GM21447 (cell line): ENCODE measurements around the gene CLTCL1.

ENCODE experiments used
- ATAC-seq: cut with Tn5 transposase; IDR thresholded peaks from one replicate; pipeline ENCODE4 v1.9.1; 2021; ENCODE audit not compliant: unreplicated experiment

Gene CLTCL1

DNA sequence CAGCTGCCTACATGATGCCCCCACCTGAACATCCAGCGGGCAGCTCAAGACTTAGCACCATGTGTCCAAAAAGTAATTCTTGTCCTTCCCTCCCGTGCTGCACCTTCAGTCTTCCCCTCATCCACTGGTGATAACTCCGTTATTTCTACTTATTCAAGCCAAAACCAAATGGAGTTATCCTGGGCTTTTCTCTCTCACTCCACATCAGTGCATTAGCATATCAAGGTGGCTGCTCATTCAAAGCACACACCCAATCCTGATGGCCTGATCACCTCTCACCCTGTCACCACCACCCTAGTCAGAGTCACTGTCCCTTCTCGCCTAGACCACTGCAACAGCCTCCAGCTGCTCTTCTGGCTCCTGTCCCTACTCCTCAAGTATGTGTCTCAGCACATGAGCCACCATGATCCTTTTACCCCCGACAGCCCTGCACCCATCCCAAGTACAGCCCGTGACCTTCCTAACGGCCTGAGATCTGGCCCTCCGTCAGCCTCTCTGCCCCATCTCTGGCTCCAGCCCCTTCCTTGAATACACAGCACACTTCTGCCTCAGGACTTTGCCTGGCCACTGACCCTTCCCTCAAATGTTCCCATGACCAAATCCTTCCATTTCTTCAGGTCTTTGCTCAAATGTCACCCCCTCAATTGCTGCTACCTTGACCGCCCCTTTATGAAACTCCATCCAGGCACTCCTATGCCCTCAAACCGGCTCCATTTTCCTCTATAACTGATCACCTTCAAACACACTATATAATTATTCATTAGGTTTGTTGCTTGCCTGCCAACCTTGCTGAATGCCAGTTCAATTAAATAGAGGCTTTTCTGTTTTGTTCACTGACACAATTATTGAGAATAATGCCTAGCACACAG, 93.3 kb downstream of the CLTCL1 start:
- no peak for ATAC-seq

DNA sequence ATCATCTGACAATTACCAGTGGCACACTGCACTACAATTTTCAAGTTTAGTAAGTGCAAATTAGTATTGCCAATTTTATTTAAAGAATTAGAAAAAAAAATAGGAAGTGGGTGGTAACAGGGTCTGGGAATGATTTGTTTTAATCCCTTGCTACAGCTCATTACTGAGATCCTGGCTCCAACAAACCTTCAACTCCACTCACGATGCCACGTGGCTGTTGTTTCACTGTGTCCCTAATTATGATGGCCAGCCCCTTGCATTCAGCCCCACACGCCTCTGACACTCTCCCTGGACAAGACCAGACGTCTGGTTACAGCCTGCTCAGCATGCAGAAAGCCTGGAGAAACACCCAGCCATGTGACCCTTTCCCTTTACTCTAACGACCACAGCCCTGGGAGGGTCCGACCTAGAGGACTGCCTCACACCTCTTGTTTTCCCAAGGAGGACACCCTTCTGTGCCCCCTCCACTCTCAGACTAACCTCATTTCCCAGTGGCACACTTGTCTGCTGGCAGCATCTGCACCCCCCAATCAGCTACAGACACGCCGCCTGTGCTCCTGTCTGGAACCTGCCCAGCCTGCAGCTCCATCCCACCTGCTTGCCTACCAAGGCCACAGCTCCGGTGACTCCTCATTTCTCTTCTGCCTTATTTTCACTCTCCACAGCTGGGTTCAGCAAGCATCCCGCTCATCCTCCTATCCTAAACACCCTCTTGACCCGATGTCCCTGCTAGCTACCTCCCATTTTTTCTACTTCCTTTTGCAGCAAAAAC, 94.5 kb downstream of the CLTCL1 start:
- no peak for ATAC-seq

DNA sequence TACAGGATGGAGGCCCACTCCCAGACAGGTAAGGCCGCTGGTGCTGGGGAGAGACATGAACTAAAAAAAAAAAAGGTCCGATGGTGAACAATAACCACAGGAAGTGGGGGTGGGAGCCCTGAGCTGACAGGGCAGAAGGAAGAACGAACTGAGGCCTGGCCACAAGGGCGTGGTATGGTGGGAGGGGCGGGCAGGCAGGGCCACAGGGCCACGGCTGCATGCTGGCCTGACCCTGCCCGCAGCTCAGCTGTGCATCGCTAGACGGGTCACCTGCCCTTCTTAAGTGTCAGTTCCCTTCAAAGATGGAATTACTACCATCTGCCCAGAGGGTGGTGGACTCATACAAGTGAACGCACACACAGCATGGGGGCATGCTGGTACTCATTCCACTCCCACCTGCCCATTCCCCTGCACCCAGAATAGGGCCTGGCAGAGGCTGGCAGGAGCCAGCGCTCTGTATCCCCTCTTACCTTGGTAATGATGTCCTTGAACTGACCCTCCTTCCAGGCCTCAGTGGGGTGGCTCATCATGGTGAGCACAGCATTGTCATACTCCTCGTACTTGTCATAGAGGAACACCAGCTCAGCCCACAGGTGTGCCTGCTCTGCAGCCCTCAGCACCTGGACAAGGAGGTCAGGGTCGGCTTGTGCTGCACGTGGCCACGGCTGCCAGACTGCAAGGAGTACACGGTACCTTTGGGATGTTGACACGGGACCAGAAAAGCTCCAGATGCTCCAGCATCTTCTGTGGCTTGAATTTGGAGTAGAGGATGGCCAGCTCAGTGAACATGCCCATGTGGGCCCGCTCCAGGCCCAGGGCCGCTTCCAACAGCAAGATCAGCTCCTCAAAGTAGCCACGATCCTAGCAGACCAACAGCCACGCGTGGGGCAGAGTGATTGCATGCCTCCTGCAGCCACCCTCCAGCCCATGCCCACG, 95.5 kb downstream of the CLTCL1 start:
- ATAC-seq, result no peak

DNA sequence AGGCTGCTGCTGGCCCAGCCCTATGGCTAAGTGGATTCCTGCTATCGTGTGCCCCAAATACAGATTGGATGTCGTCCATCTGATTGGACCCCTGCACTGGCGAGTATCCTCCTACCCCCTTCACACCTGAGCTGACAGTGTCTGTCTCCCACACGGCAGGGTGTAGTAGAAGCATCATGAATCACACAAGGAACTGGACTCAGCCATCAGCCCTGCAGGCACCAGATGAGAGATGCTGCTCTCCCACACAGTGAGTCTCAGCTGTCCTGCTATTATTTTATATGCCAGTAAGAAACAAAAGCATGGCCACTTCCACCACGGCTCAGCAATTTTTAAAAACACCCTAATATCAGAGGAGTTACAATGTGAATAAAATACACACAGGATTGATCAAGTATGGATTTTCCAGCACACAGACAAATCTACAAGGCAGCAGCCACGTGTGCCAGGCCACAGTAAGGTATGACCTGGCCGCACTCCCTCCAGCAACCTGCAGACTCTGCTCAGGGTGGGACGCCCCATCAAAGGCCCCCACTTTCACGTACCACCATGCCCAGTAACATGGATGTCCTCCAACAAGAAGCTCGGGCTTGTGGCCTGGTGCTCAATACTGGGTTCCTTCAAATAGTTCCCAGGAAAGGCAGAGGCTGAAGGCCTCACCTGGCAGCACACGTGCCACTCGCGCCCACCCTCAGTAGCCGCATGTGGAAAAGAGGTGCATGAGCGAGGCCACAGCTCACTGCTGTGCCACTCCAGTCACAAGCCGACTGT, 96.6 kb downstream of the CLTCL1 start:
- no peak for ATAC-seq

DNA sequence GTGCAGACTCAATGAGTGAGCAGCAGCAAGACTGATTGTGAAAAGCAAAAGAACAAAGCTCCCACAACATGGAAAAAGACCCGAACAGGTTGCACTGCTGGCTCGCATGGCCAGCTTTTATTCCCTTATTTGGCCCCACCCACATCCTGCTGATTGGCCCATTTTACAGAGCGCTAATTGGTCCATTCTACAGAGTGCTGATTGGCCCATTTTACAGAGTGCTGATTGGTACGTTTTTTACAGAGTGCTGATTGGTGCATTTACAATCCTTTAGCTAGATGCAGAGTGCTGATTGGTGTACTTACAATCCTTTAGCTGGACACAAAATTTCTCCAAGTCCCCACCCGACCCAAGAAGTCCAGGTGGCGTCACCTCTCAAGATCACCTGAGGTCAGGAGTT, 97.6 kb downstream of the CLTCL1 start:
- no peak for ATAC-seq

- no peak for ATAC-seq
Observed at GRCh38 chr22:19187716-19188563, 103.6 kb downstream of the CLTCL1 start.

- ATAC-seq, result no peak
Observed at GRCh38 chr22:19184276-19184997, 107.1 kb downstream of the CLTCL1 start.

DNA sequence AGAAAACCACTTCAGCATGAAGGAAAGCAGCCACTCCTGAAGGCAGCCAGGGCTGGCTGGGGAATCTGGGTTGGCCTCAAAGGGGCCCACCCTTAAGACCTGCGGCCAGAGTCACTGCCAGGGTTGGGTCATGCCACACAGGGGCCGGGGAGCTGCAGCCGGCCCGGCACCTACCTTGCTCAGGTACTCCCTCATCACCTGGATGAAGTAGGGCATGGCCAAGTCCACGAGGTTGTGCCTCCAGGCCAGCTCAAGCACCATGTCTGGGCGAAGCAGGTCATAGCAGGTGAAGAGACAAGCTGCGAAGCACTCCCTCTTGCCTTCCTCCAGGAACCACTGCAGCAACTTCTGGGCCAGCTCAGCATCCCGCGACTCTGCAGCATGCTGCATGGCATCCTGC, 108.3 kb downstream of the CLTCL1 start:
- ATAC-seq, result no peak

- ATAC-seq, result no peak
Observed at GRCh38 chr22:19182472-19183157, 108.9 kb downstream of the CLTCL1 start.

DNA sequence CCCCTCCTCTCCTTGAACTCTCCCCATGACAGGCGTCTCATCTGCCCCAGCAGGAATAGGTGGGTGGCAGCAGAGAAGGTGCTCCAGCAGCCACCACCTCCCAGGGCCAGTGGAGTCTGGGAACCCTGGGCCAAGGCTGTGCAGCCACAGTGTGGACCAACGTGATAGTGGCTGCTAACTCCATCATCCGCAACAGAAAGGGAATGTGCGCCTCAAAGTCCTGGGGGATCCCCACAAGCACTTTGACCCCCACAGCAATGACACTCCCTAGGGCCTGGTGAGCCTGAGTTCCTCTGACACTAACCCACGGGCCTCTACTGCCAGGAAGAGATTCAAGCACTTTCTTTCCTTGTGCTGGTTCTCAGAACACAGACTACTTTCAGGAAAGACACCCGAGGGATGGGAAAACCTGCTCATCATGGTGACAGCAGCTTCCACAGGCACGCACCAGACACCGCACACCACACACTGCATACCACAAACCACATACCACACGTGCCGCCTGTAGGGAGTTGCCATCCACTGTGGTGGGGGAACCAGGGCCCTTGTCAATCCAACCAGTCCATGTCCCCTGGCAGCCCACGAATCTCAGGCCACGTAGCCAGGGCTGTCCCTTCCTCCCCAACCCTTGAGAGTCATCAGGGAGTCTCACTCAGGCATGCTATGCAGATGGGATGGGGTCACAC, 109.6 kb downstream of the CLTCL1 start:
- ATAC-seq, result no peak

DNA sequence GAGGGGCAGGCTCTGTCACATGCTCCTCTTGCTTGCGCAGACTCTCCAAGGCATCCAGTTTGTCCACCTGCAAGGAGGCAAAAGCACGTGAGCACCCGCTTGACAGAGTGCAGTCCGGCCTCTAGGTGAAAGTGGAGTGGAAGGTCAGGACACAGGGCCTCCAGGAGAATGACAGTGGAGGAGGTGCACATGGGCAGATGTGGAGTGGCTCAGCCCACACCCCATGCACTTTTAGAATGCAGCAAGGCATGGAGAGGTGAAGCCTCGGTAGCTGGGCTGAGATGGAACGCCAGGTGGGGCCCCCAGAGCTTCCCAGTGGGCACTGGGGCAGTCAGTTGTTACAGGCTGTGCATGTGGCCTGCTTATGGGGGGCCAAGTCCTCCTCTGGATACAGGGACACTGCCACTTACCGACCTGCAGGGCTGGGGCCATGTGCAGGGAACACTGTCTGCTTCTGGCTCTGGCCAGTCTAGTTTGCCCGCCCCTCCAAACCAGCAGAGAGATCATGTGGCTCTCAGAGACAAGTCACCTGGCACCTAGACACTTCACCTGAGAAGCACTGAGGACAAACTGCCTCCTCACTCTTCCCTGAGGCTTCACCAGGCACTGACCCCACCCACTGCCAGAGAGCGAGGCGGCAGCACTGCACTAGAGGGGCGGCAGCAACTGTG, 110.6 kb downstream of the CLTCL1 start:
- no peak for ATAC-seq

DNA sequence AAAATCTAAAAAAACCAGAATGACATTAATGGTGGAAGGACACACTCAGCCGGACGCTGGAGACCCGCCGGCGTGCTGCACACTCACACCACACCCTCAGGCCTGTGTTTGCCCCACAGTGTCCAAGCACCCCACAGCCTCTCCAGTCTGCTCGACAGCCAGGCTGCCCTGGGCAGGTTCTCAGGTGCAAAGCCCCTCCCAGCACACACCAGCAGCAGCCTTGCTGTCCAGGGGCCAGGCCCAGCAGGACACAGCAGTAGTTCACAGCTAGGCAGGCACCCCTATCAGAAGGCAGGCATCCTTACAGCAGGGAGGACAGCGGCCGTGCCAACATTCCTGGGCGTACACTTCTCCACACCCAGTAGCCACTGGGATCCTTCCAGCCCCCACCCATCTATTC, 111.3 kb downstream of the CLTCL1 start:
- ATAC-seq, result no peak

DNA sequence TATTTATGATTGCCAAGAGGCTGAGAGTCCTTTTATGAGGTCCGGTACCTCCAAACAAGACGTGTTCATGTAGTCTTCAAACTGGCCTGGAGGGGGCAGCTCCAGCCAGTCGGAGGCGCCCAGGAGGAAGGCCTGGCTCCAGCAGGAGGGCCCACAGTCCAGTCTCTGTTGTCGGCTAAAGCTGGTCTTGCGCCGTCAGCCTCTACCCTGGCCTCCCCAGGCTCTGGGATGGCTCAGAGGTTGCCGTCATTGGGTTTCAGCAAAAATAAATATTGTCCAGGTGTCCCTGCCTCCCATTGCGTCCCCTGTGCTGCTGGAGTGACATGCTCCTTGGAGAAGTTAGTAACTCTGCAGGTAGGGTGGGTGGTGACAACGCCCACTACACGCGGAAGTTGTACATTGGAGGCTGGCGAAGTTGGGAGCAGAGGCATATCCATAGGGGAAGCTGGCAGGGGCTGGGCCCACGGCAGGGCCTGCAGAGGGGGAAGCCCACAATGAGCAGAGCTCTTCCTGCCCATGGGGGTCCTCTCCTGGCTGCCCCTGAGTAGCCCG, 111.9 kb downstream of the CLTCL1 start:
- ATAC-seq, result peak; percentile 38

- ATAC-seq, result peak; percentile 52
Observed at GRCh38 chr22:19178657-19179496, 112.6 kb downstream of the CLTCL1 start, which contains the start of gene SLC25A1. Gene SLC25A1 (minus strand): TSS chr22:19178736. CDS start chr22:19178673, 63 bp downstream.

- ATAC-seq, result peak; percentile 21
Observed at GRCh38 chr22:19178065-19178656, 113.4 kb downstream of the CLTCL1 start.
